A673 (cell line): ENCODE data around the gene CALCR. TPM values are rescaled to one million over a fixed set of nuclear protein-coding genes. Genes with fewer than 3 reads are reported as not detected.

Experiments
- BruUV-seq: library from RNA; stranded (reverse); fragments of 400-500 nt; replicated peaks from 2 replicates; lab custom pipeline; 2021; lab: Mats Ljungman, UMichigan
- CTCF ChIA-PET: fragments of 300-600 bp; sonication (Branson Sonifier 250); formaldehyde crosslinking; loops from one replicate; lab custom pipeline; 2022; ENCODE audit warnings: antibody characterized with exemption; lab: Charles Lee
- POLR2A ChIA-PET: fragments of 300-600 bp; sonication (Branson Sonifier 250); formaldehyde crosslinking; loops from one replicate; lab custom pipeline; 2022; ENCODE audit warnings: antibody characterized with exemption; ENCODE audit not compliant: low non-redundant PET; lab: Charles Lee
- DNase-seq: peaks from one replicate; pipeline ENCODE4 v3.0.0-alpha.2; 2015; ENCODE audit warnings: low spot score
- H3K27ac ChIP-seq: fragments of 200-600 bp; sonication (generic); 2 replicates; pipeline ENCODE4 v1.5.1; 2016; ENCODE audit warnings: mixed run types, low read depth, mild to moderate bottlenecking, mixed read lengths, antibody characterized with exemption, low read length; ENCODE audit not compliant: poor library complexity, severe bottlenecking
- H3K27me3 ChIP-seq: fragments of 200-600 bp; sonication (generic); replicated peaks from 2 replicates; pipeline ENCODE4 v1.6.1; 2017; ENCODE audit warnings: mixed run types, low read depth, mild to moderate bottlenecking, mixed read lengths, antibody characterized with exemption, low read length; ENCODE audit not compliant: insufficient read depth, poor library complexity
- H3K36me3 ChIP-seq: fragments of 200-600 bp; sonication (generic); 2 replicates; pipeline ENCODE4 v1.6.1; 2016; ENCODE audit warnings: mixed run types, mild to moderate bottlenecking, mixed read lengths, antibody characterized with exemption, low read length; ENCODE audit not compliant: insufficient read depth, poor library complexity, severe bottlenecking
- H3K4me1 ChIP-seq: fragments of 200-600 bp; sonication (generic); 2 replicates; pipeline ENCODE4 v1.6.1; 2017; ENCODE audit warnings: mixed run types, mild to moderate bottlenecking, mixed read lengths, antibody characterized with exemption, low read length; ENCODE audit not compliant: insufficient read depth, poor library complexity, severe bottlenecking
- H3K4me3 ChIP-seq: fragments of 200-600 bp; sonication (generic); 2 replicates; pipeline ENCODE4 v1.5.1; 2016; ENCODE audit warnings: low read depth, mixed run types, mild to moderate bottlenecking, mixed read lengths, low read length; ENCODE audit not compliant: poor library complexity, severe bottlenecking
- H3K9me3 ChIP-seq: fragments of 200-600 bp; sonication (generic); 2 replicates; pipeline ENCODE4 v1.6.1; 2016; ENCODE audit warnings: mixed run types, low read depth, mild to moderate bottlenecking, mixed read lengths, antibody characterized with exemption, low read length; ENCODE audit not compliant: poor library complexity, severe bottlenecking
- CTCF ChIP-seq: fragments of 300-800, 200-600 bp; sonication (generic); conservative IDR thresholded peaks from 2 replicates; pipeline ENCODE4 v1.5.1; 2017; ENCODE audit warnings: low read depth, mild to moderate bottlenecking, antibody characterized with exemption, low read length, moderate library complexity, mixed read lengths
- EZH2 ChIP-seq: fragments of 200-600 bp; sonication (generic); IDR thresholded peaks from 2 replicates; pipeline ENCODE4 v1.6.1; 2017; ENCODE audit warnings: borderline replicate concordance, low read depth, mild to moderate bottlenecking, mixed read lengths, antibody characterized with exemption, low read length; ENCODE audit not compliant: poor library complexity, severe bottlenecking
- intact Hi-C: fragments of 100-400 bp; cut with micrococcal nuclease; formaldehyde crosslinking; loops from one replicate; pipeline ENCODE4 v1.10.0; 2022; ENCODE audit not compliant: unreplicated experiment
- total RNA-seq: library from RNA; stranded (reverse); gene quantifications from 2 replicates; pipeline ENCODE4 v1.2.3, GENCODE V29; 2021

The CALCR gene
- total RNA-seq, 1 experiment from 2014 or later: not detected

- Histone ChIP-seq H3K36me3 (no peaks in the 10 kb centered on the region), H3K27ac (no peak overlapping the region), H3K27me3 (no peaks in the 10 kb centered on the region), H3K4me3 (no peak overlapping the region), H3K9me3 (no peaks in the 10 kb centered on the region), H3K4me1 (no peaks in the 10 kb centered on the region)
- TF ChIP-seq EZH2: no peak
- no peak for TF ChIP-seq CTCF
- intact Hi-C loops: loop anchor here (5.0 kb wide), 2 partner anchors 466 to 656 kb away; no protein-coding TSS in a partner anchor
- BruUV-seq: no TSS peak
- no peak for DNase-seq
- CTCF ChIA-PET: no interaction called here
- POLR2A ChIA-PET: interaction anchor here (0.6 kb wide), 1 partner anchor 424 kb away, joined by 4 read pairs; no protein-coding TSS in a partner anchor
Observed at GRCh38 chr7:93620864-93621263, 46.3 kb upstream of the CALCR start.

- POLR2A ChIA-PET: no interaction called here
- H3K27me3 ChIP-seq: no peaks in the 10 kb centered on the region
- H3K4me3 ChIP-seq: no peak overlapping the region
- no peaks in the 10 kb centered on the region for H3K9me3 ChIP-seq
- TF ChIP-seq EZH2: no peak
- TF ChIP-seq CTCF: no peak
- H3K27ac ChIP-seq: no peak overlapping the region
- intact Hi-C loops: loop anchor here (5.0 kb wide), 2 partner anchors 467 to 657 kb away; no protein-coding TSS in a partner anchor
- no TSS peak for BruUV-seq
- no peak for DNase-seq
- CTCF ChIA-PET: no interaction called here
- H3K4me1 ChIP-seq: no peaks in the 10 kb centered on the region
- H3K36me3 ChIP-seq: no peaks in the 10 kb centered on the region
Observed at GRCh38 chr7:93620057-93620456, 45.5 kb upstream of the CALCR start.

GRCh38 chr7:93601363-93601762, 26.8 kb upstream of the CALCR start:
- intact Hi-C loops: no loop called here
- no TSS peak for BruUV-seq
- H3K9me3 ChIP-seq: no peaks in the 10 kb centered on the region
- ChIA-PET POLR2A (no interaction called here), CTCF (no interaction called here)
- no peak overlapping the region for H3K4me3 ChIP-seq
- no peak for DNase-seq
- H3K4me1 ChIP-seq: no peaks in the 10 kb centered on the region
- H3K36me3 ChIP-seq: no peaks in the 10 kb centered on the region
- H3K27me3 ChIP-seq: no peaks in the 10 kb centered on the region
- H3K27ac ChIP-seq: no peak overlapping the region
- TF ChIP-seq CTCF: no peak
- no peak for TF ChIP-seq EZH2
